LHCN-M2 (cell line): ENCODE measurements around the gene FYCO1. TPM values are rescaled to one million over a fixed set of nuclear protein-coding genes. Genes with fewer than 3 reads are reported as not detected.

Experiments used
- DNase-seq: peaks from one replicate; pipeline ENCODE4 v3.0.0-alpha.2; 2012; ENCODE audit warnings: low read depth
- total RNA-seq: library from RNA; depleted of rRNA; stranded (reverse); fragments of >200 nt; gene quantifications from 2 replicates; pipeline ENCODE4 v1.2.3, GENCODE V29; 2014

Gene FYCO1
- total RNA-seq, 1 experiment from 2014 or later: 10.8 TPM

DNA sequence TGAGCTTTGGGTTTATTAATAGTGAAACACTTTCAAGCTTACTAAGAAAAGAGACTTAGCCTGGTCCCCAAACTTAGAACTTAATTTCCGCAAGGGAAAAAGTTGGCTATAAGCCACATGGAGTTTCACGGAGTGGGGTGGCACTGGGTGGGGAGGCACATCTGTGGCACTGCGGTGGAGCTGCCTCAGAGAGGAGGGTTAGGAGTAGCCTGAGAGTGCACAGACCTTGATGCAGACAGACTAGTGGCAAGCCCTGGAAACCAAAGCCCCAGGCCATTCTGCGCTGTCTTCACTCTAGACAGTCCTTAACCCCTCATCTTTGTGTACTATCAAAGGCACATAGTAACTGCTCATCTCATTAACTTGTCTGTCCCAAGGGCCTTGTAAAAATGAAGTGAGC, 30.4 kb downstream of the FYCO1 start:
- DNase-seq: no peak

DNA sequence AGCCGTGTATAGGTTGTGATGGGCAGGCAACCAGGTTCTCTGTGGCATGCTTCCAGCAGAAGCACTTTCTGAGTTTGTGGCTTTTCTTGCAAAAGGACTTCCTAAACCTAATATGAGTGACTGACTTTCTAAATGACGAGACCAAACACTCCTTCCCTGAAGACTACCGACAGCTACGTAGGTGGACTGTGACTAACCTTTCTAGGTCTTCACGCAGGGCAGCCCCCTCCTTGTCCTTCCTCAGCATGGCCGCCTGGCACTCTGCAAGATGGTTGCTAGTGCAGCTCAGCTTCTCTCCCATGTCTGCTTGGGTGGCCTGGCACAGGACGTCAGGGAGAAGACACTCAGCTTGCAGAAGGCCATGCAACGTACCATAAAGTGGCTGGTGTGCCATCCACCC, 31.5 kb downstream of the FYCO1 start:
- no peak for DNase-seq

GRCh38 chr3:45962033-45962432, 33.6 kb downstream of the FYCO1 start:
- no peak for DNase-seq

DNA sequence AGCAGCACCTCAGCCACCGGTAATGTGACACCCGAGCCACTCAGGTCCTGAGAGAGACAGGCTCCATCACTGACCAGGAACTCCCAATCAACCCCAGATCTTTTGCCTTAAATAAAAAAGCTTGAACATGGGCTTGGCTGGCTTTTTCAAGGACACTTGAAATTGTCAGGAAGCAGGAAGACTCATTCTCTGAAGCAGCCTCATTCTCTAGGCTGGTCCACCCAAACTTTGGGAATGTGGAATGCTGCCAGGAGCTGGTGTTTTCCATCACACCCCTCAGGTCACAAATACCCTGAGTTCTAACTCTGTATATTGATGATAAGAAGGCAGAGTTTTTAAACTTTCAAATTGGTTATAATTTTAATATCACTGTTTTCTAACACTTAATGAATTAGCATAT, 35.3 kb downstream of the FYCO1 start:
- no peak for DNase-seq

DNA sequence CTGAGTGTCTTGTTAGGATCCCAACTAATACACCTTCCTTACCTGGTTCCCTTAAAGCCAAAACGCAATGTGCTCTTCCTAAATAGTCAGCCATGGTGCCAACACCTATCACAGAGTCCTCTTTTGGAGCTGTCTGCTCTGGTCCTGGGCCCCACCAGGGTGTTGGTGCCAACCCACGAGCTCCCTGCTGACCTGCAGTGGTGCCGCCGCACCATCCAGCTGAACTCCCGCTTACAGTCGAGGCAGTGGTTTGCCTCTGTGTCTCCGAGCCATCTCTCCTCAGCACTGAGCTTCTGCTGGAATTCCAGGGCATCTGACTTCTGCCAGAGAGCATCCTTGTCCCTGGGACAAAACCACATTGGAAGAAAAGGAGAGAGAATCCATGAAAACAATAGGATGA, 36.4 kb downstream of the FYCO1 start:
- DNase-seq: no peak

DNA sequence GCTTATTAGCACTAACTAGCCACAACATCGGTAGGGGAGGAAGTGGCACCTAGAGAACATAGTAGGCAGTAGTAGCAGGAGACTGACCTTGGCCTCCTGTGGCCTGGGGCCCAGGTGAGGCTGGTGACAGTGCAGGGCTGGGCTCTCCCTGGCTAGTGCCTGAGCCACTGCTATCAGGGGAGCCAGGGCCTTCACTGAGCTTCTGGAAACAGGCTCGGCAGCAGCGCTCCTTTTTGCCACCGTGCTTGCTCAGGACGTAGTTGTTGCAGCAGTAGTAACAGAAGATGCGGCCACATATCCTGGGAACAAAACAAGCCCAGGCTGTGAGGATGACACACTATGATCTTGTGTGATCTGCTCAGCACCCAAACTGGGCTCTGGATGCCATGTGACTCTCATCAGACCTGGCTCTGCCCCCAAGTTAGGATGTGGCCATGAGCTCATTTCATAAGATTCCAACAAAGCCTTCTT, 37.3 kb downstream of the FYCO1 start:
- DNase-seq: no peak

GRCh38 chr3:45957586-45957985, 38.0 kb downstream of the FYCO1 start:
- DNase-seq: no peak

DNA sequence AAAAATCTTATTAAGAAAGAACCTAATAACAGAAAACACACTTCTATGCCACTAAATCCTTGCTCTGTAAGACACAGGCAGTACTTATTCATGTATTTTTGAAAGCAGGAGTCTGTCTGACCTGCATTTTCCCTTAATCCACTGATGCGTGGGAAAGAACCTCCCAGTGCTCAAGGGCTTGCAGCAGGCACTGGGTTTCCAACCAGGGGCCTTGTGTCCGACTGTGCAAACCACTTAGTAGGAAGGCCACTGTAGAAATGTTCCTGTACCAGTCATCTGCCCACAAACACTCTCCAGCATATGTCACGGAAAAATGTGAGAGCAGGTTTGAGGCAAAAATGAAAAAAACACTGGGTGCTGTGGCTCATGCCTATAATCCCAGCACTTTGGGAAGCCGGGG, 39.9 kb downstream of the FYCO1 start:
- DNase-seq: no peak

DNA sequence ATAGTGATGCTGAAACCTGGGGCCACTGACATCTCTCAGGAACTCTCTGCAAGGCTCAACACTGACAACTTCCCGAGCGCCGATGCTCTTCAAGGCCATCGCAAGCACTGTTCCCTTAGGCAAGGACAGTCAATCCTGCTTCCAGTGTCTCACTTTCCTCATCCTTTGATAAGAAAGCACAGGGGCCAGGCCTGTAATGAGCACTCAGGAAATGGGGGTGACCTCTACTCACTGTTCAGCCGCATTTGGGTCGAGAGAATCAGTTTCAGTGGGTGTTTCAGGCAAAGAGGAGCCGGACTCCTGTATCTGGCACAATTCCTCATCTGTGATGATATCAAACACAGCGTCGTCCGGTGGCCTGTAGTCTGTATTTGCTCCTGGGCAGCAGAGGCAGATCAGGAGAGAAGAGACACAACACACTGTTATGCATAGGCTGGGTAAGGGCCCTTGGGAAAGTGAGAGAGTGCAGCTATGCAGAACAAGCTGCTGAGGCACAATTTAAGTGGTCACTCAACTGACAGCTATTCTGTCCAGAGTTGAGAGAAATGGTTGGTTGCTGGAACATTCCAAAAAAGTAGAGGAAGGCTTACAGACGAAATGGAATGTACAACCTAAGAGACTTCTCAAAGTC, 40.5 kb downstream of the FYCO1 start:
- DNase-seq: no peak

- no peak for DNase-seq
Observed at GRCh38 chr3:45954306-45954705, 41.3 kb downstream of the FYCO1 start.

DNA sequence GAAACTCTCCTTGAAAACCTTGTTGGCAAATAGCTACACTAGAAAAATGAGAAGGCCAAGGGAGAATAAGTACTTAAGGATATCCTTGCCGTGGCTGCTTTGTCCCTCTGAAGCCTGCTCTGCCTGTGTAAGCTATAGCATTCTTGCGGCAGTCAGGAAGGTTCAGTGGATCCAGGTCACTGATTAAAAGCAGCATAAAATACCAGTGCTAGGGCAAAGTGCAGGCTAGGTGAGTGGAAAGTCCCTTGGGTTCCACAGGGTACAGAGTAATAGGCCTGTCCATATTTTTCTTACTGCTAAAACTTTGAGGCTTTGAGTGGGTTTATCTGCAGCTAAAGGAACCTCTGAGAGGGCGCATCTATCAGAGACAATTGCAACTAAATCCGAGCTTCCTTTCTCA, 42.1 kb downstream of the FYCO1 start:
- DNase-seq: no peak

- DNase-seq: peak; percentile 8
Observed at GRCh38 chr3:45952456-45952855, 43.2 kb downstream of the FYCO1 start.

DNA sequence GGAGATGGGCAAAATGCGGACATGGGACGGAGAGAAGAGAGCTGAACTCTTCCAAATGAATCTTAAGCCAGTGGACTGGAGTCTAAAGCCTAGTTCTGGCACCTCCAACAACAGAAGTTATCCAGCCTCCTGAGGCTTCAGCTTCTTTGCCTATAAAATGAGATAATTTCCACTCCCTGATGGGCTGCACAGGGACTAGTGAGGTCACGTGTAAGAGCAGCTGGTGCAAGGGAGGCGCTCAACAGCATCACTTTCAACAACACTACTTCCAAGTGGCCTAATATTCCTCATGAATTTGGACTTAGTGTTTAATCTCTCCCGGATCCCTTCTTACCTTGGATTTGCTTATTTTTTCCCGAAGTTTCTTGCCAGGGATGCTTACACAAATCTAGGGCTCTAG, 43.7 kb downstream of the FYCO1 start:
- no peak for DNase-seq

DNA sequence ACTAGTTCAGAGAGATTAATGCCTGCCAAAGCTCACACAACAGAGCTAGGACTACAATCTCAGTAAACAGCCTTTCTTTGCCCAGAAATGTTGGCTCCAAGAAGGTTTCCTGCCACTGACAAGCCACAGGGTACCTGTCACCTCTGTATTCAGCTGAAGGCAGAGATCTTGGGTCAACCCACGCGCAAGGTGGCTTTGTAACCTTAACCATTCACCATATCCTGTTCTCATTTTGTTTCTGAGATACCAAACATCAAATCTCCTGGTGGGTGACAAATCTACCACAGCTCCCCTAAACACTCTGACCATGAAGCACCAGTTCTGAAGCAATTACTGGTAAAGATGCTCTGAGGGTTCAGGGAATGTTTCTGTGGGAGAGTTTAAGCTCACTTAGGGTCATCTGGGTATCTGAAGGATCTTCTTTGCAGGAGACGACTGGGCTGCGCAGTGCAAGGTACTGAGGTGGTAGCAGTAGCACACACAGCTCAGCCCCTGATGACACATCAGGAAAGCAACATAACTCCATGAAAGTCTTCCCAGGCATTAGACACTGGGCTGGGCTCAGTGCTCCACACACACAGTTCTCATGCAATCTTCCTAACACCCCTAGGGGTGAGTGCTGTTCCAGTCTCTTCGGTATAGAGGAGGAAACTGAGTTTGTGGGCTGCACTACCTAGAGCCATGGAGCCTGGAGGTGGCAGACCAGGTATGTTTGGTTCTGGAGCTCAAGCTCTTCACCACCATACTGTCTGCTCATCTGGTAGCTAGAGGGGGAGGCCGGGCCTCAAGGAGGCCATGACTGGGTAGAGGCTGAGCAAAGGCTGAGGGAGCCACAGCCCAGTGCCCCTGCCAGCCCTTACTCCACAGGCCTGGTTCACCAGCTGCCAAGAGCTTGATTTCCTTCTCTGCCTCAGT, 44.7 kb downstream of the FYCO1 start:
- no peak for DNase-seq

DNA sequence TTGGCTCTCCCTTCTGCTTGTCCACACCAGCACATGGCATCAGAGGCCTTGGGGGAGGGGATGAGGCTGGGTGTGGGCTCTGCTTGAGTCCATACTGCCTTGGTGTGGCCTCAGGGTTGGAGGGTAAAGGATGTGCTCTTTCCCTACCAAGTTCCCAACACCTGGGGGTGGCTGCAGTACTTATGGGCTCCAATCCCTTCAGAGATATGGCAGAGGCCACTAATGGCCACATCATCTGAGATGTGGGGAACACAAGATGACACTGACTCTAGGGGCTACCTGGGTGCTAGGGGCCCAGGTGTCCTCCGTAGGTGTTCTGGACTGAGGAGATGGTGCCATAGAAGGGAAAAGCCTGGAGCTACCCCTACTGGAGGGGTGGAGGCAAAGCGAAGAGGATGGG, 45.5 kb downstream of the FYCO1 start:
- no peak for DNase-seq

GRCh38 chr3:45949432-45949831, 46.2 kb downstream of the FYCO1 start:
- DNase-seq: no peak

- no peak for DNase-seq
Observed at GRCh38 chr3:45948881-45949280, 46.7 kb downstream of the FYCO1 start.

DNA sequence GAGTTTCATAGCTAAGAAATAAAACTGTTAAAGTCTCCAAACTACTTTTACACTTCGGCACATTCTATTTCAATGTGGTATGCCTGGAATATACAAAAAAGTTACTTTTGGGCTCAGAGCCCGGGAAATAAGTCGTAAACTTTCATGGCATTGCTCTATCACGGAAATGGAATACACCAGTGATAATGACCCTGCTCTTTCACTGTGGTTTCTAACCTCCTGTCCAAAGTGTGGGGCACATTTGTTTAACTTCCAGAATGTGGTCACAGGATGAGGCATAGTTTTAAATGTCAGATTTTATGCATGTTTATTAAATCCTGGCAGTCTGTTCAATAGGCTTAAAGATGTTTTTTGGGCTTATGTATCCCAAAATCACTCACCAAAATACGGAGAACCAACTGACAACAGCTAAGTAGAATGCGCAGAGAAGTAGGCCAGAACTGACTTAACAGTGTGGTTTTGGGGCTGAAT, 47.3 kb downstream of the FYCO1 start:
- peak; percentile 47 for DNase-seq

- DNase-seq: no peak
Observed at GRCh38 chr3:45947361-45947760, 48.3 kb downstream of the FYCO1 start.

DNA sequence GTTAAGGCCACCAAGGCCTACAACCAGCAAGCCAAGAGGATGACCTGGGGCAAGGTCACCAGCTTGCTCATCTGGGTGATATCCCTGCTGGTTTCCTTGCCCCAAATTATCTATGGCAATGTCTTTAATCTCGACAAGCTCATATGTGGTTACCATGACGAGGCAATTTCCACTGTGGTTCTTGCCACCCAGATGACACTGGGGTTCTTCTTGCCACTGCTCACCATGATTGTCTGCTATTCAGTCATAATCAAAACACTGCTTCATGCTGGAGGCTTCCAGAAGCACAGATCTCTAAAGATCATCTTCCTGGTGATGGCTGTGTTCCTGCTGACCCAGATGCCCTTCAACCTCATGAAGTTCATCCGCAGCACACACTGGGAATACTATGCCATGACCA, 48.7 kb downstream of the FYCO1 start:
- DNase-seq: no peak

DNA sequence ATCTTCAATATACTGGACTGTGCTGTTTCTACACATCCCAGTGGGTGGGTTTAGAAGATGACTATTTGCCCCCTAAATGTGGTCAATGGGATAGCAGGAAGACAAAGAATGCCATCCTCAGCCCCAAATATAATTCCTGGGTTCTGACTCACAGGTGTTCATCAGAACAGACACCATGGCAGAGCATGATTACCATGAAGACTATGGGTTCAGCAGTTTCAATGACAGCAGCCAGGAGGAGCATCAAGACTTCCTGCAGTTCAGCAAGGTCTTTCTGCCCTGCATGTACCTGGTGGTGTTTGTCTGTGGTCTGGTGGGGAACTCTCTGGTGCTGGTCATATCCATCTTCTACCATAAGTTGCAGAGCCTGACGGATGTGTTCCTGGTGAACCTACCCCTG, 49.3 kb downstream of the FYCO1 start:
- peak; percentile 11 for DNase-seq

DNA sequence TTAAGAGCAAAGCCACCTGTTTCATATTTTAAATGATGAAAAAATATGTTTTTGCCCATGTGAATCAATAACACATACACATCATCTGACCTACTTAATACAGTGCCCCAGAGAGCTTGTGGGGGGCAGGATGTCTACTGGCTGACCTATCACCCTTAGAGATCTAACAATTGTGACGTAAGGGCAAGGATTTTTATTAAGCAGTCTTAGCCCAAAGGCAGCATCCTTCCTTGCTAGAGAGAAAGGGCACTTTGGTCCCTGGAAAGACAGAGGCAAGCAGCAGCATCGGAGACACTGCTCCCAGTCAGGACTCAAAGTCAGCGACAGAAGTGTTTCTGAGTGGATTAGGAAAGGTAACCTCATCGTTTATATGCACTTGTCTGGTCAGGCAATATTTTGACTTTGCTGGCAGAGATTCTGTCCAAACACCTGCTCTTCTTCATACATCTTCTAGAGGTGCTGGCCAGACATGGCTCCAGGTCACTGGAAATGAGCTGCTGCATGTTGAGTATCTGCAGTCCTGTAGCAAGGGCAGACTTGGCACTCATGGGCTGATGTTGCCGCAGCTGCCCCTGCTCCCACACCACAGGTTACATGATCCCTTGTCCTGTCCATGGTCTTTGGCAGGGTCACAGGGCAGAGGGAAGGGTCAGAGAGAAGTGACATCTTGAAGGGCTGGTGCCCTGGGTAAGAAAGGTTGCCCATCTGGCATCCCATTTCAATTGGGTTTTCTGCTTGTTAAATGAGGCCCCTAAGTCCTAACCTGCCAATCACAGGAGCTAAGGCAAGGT, 50.6 kb downstream of the FYCO1 start:
- no peak for DNase-seq
